ENCODE measurements around the gene AVL9.

AVL9 gene

DNA sequence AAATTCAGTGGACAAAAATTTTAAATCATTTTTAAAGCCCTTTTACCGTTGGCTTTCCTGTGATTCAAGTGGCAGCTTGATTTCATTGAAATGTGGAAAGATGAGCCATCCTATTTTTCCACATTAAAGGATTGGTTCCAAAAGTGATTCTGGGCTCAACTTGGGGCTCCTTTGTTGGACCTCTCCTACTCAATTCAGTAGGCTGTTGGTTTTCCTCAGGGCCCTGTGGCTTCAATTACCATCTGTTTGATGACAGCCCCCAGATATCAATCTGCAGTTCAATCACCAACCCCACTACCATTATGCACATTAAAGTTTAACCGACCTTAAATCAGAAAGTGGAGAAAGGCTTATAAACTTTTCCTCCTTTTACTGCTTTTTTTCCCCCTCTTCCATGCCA, 47.3 kb downstream of the AVL9 start:
- no peak overlapping the region for H3K4me2 ChIP-seq
- no peak overlapping the region for H3K9ac ChIP-seq
- H3K4me3 ChIP-seq (IDR thresholded peaks at IDR 0.05; ENCODE audit: insufficient read depth, low read depth, low read length): no peak overlapping the region
- no peaks in the 10 kb centered on the region for H4K20me1 ChIP-seq (ENCODE audit: insufficient read depth)
- no peak overlapping the region for H3K27ac ChIP-seq
- peaks cover 5% of the 10 kb centered on the region for H3K4me1 ChIP-seq (ENCODE audit: low read depth, poor library complexity, severe bottlenecking)
- no peaks in the 10 kb centered on the region for H3K27me3 ChIP-seq (ENCODE audit: insufficient read depth, low read depth)
- TF ChIP-seq, protein P1, sequence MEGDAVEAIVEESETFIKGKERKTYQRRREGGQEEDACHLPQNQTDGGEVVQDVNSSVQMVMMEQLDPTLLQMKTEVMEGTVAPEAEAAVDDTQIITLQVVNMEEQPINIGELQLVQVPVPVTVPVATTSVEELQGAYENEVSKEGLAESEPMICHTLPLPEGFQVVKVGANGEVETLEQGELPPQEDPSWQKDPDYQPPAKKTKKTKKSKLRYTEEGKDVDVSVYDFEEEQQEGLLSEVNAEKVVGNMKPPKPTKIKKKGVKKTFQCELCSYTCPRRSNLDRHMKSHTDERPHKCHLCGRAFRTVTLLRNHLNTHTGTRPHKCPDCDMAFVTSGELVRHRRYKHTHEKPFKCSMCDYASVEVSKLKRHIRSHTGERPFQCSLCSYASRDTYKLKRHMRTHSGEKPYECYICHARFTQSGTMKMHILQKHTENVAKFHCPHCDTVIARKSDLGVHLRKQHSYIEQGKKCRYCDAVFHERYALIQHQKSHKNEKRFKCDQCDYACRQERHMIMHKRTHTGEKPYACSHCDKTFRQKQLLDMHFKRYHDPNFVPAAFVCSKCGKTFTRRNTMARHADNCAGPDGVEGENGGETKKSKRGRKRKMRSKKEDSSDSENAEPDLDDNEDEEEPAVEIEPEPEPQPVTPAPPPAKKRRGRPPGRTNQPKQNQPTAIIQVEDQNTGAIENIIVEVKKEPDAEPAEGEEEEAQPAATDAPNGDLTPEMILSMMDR (conservative IDR thresholded peaks at IDR 0.05; ENCODE audit: low read depth, low read length): no peak
- no peaks in the 10 kb centered on the region for H3K79me2 ChIP-seq (ENCODE audit: insufficient read depth, low read depth)
- H2AFZ ChIP-seq (ENCODE audit: low read depth): no peak overlapping the region
- H3K36me3 ChIP-seq (ENCODE audit: insufficient read depth): no peaks in the 10 kb centered on the region

- H3K27me3 ChIP-seq (ENCODE audit: insufficient read depth, low read depth): no peaks in the 10 kb centered on the region
- H3K9ac ChIP-seq: no peak overlapping the region
- H3K4me3 ChIP-seq (IDR thresholded peaks at IDR 0.05; ENCODE audit: insufficient read depth, low read depth, low read length): no peak overlapping the region
- H4K20me1 ChIP-seq (ENCODE audit: insufficient read depth): no peaks in the 10 kb centered on the region
- H3K79me2 ChIP-seq (ENCODE audit: insufficient read depth, low read depth): no peaks in the 10 kb centered on the region
- TF ChIP-seq, protein P1 (conservative IDR thresholded peaks at IDR 0.05; ENCODE audit: low read depth, low read length): no peak
- H2AFZ ChIP-seq (ENCODE audit: low read depth): no peak overlapping the region
- no peak overlapping the region for H3K27ac ChIP-seq
- H3K36me3 ChIP-seq (ENCODE audit: insufficient read depth): no peaks in the 10 kb centered on the region
- no peak overlapping the region for H3K4me2 ChIP-seq
- H3K4me1 ChIP-seq (ENCODE audit: low read depth, poor library complexity, severe bottlenecking): no peaks in the 10 kb centered on the region
Measured at GRCh38 chr7:32559480-32559879, 64.2 kb downstream of the AVL9 start.

- no peak overlapping the region for H2AFZ ChIP-seq (ENCODE audit: low read depth)
- no peaks in the 10 kb centered on the region for H3K27me3 ChIP-seq (ENCODE audit: insufficient read depth, low read depth)
- TF ChIP-seq, protein P1 (conservative IDR thresholded peaks at IDR 0.05; ENCODE audit: low read depth, low read length): no peak
- no peaks in the 10 kb centered on the region for H3K4me1 ChIP-seq (ENCODE audit: low read depth, poor library complexity, severe bottlenecking)
- H3K4me3 ChIP-seq (IDR thresholded peaks at IDR 0.05; ENCODE audit: insufficient read depth, low read depth, low read length): no peak overlapping the region
- no peak overlapping the region for H3K27ac ChIP-seq
- H3K79me2 ChIP-seq (ENCODE audit: insufficient read depth, low read depth): no peaks in the 10 kb centered on the region
- H3K4me2 ChIP-seq: no peak overlapping the region
- H3K9ac ChIP-seq: no peak overlapping the region
- H4K20me1 ChIP-seq (ENCODE audit: insufficient read depth): no peaks in the 10 kb centered on the region
- no peaks in the 10 kb centered on the region for H3K36me3 ChIP-seq (ENCODE audit: insufficient read depth)
Measured at GRCh38 chr7:32560075-32560474, 64.8 kb downstream of the AVL9 start.

GRCh38 chr7:32561613-32562012, 66.3 kb downstream of the AVL9 start:
- no peaks in the 10 kb centered on the region for H4K20me1 ChIP-seq (ENCODE audit: insufficient read depth)
- H3K36me3 ChIP-seq (ENCODE audit: insufficient read depth): no peaks in the 10 kb centered on the region

More at GRCh38 chr7:32561613-32562012, 66.3 kb downstream of the AVL9 start:
- Histone ChIP-seq H3K27me3 (ENCODE audit: insufficient read depth, low read depth) (no peaks in the 10 kb centered on the region), H3K9ac (no peak overlapping the region), H2AFZ (ENCODE audit: low read depth) (no peak overlapping the region), H3K4me2 (no peak overlapping the region), H3K4me3 (IDR thresholded peaks at IDR 0.05; ENCODE audit: insufficient read depth, low read depth, low read length) (no peak overlapping the region), H3K27ac (no peak overlapping the region), H3K4me1 (ENCODE audit: low read depth, poor library complexity, severe bottlenecking) (no peaks in the 10 kb centered on the region), H3K79me2 (ENCODE audit: insufficient read depth, low read depth) (no peaks in the 10 kb centered on the region)
- TF ChIP-seq, protein P1 (conservative IDR thresholded peaks at IDR 0.05; ENCODE audit: low read depth, low read length): no peak
